GM21737 (cell line): Measurements from ENCODE around the gene EFEMP2.

Experiments used
- ATAC-seq: cut with Tn5 transposase; IDR thresholded peaks from one replicate; pipeline ENCODE4 v1.9.1; 2021; ENCODE audit warnings: mild to moderate bottlenecking, moderate library complexity; ENCODE audit not compliant: unreplicated experiment

The EFEMP2 gene

GRCh38 chr11:65867284-65868071 lies 5.1 kb downstream of the EFEMP2 start:
- no peak for ATAC-seq

- no peak for ATAC-seq
These were observed 5.9 kb downstream of the EFEMP2 start for GRCh38 chr11:65866509-65867283.

GRCh38 chr11:65865550-65866172 lies 6.9 kb downstream of the EFEMP2 start:
- no peak for ATAC-seq

- ATAC-seq, result no peak
These were observed 7.7 kb downstream of the EFEMP2 start for GRCh38 chr11:65864706-65865471.

GRCh38 chr11:65863889-65864705 lies 8.5 kb downstream of the EFEMP2 start:
- ATAC-seq, result no peak

- ATAC-seq, result no peak
These were observed 9.4 kb downstream of the EFEMP2 start for GRCh38 chr11:65862941-65863888.

GRCh38 chr11:65862191-65862735 lies 10.3 kb downstream of the EFEMP2 start:
- no peak for ATAC-seq

- ATAC-seq, result no peak
These were observed 10.9 kb downstream of the EFEMP2 start for GRCh38 chr11:65861533-65862183.

GRCh38 chr11:65861165-65861505 lies 11.5 kb downstream of the EFEMP2 start:
- ATAC-seq, result no peak

GRCh38 chr11:65860278-65861164 lies 12.1 kb downstream of the EFEMP2 start, which contains the start of gene MUS81:
MUS81 (plus strand) TSS chr11:65860433; CDS start chr11:65860754, 321 bp downstream.
- ATAC-seq, result peak; percentile 25

- ATAC-seq, result no peak
These were observed 12.8 kb downstream of the EFEMP2 start for GRCh38 chr11:65859812-65860277.

GRCh38 chr11:65859095-65859811 lies 13.3 kb downstream of the EFEMP2 start:
- peak; percentile 46 for ATAC-seq

GRCh38 chr11:65858681-65859087 lies 13.9 kb downstream of the EFEMP2 start:
- ATAC-seq, result no peak

- peak; percentile 43 for ATAC-seq
These were observed 14.5 kb downstream of the EFEMP2 start, which contains the start of gene CFL1 for GRCh38 chr11:65857853-65858680. CFL1 (minus strand) TSS chr11:65858180; CDS start chr11:65858099, 81 bp downstream.

GRCh38 chr11:65857500-65857852 lies 15.1 kb downstream of the EFEMP2 start:
- ATAC-seq, result peak; percentile 0
